GM21390 (cell line): ENCODE data around the gene TNFRSF25.

Source experiments
- ATAC-seq: cut with Tn5 transposase; IDR thresholded peaks from one replicate; pipeline ENCODE4 v1.9.1; 2021; ENCODE audit not compliant: unreplicated experiment

Gene TNFRSF25

GRCh38 chr1:6466023-6466422 lies at the start of gene TNFRSF25:
TNFRSF25 (minus strand) TSS chr1:6466173; CDS start chr1:6466107, 66 bp downstream.
- no peak for ATAC-seq

- ATAC-seq, result no peak
Observed at GRCh38 chr1:6515771-6516170, 49.8 kb upstream of the TNFRSF25 start.

- no peak for ATAC-seq
Observed at GRCh38 chr1:6513320-6513801, 47.4 kb upstream of the TNFRSF25 start.

- ATAC-seq, result no peak
Observed at GRCh38 chr1:6512908-6513280, 46.9 kb upstream of the TNFRSF25 start.

GRCh38 chr1:6512245-6512907 lies 46.4 kb upstream of the TNFRSF25 start:
- ATAC-seq, result no peak

GRCh38 chr1:6511561-6512244 lies 45.7 kb upstream of the TNFRSF25 start:
- no peak for ATAC-seq

GRCh38 chr1:6511056-6511455 lies 45.1 kb upstream of the TNFRSF25 start:
- ATAC-seq, result no peak

GRCh38 chr1:6510493-6510892 lies 44.5 kb upstream of the TNFRSF25 start:
- no peak for ATAC-seq

- no peak for ATAC-seq
Observed at GRCh38 chr1:6509919-6510291, 43.9 kb upstream of the TNFRSF25 start.

- ATAC-seq, result no peak
Observed at GRCh38 chr1:6509220-6509918, 43.4 kb upstream of the TNFRSF25 start.

GRCh38 chr1:6508816-6509189 lies 42.8 kb upstream of the TNFRSF25 start:
- ATAC-seq, result no peak

- ATAC-seq, result no peak
Observed at GRCh38 chr1:6508154-6508815, 42.3 kb upstream of the TNFRSF25 start.

- no peak for ATAC-seq
Observed at GRCh38 chr1:6507461-6507911, 41.5 kb upstream of the TNFRSF25 start.

GRCh38 chr1:6507037-6507428 lies 41.1 kb upstream of the TNFRSF25 start:
- ATAC-seq, result no peak

- ATAC-seq, result no peak
Observed at GRCh38 chr1:6506210-6507036, 40.5 kb upstream of the TNFRSF25 start.

GRCh38 chr1:6505367-6506209 lies 39.6 kb upstream of the TNFRSF25 start:
- ATAC-seq, result no peak

- no peak for ATAC-seq
Observed at GRCh38 chr1:6504887-6505286, 38.9 kb upstream of the TNFRSF25 start.

GRCh38 chr1:6503884-6504602 lies 38.1 kb upstream of the TNFRSF25 start:
- ATAC-seq, result no peak
